GM18867 (cell line): ENCODE results near the gene ISL2.
"Not testable (repeated sequence)": the region's sequence is repeated elsewhere in the genome, so short reads cannot be mapped to it uniquely, and the experiment has no call there.

Source experiments
- ATAC-seq: cut with Tn5 transposase; IDR thresholded peaks from one replicate; pipeline ENCODE4 v1.9.1; 2021; ENCODE audit warnings: mild to moderate bottlenecking, moderate library complexity; ENCODE audit not compliant: unreplicated experiment

Gene ISL2

DNA sequence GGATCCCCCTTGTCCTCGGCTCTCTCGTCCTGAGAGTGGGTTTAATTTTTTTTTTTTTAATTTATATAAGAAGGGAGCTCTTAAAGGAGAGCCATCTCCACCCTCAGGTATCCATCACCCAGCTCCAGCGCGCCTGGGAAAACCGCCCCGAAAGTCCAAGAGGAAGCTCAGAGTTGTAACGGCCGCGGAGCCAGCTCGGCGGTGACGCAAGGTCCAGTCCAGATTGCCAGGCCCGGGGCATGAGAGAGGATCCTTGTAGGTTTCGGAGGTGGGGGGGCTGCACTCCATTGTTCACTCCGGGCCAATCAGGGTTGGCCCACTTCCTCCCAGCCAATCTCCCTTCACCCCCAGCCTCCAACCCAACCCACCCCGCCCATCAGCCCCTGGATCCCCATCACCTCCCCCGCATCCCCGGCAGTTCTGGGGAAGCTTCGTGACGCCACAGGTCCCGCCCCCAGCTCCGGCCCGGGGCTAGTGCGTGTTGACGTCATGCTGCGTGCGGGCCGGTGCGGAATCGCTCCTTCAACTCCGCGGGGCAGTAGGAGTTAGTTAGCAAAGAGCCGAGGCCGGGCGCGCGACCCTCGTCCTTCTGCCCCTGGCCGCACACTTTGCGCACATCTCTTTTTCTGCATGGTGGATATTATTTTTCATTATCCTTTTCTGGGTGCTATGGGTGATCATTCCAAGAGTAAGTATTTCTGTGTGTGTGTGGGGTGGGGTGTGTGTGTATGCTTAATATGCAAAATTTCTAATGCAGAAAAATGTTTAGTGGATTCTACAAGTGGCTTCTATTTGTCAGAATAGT, at the start of gene ISL2:
Gene ISL2 (plus strand): TSS at position 520 of the 805 bp plus-strand sequence. CDS start 111 bp downstream, at position 631.
- ATAC-seq = peak; percentile 74

- no peak for ATAC-seq
Observed at GRCh38 chr15:76289582-76289981, 47.0 kb upstream of the ISL2 start.

DNA sequence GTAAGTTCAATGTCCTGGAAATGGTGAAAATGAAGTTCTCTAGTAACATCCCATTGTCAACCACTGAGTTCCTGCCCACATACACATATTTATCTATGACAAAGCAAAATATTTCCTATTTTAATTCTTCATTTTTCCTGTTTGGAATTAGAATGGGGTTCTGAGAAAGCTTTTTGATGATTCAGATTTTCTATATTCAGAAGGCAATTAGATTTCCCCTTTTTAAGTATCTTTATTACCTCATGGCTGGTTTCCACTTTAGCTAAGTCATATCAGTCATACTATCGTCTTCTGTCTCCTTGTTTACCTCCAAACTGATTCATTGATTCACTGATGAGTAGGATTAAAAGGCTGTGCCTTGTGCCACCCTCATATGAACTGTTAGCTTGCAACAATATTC, 43.2 kb upstream of the ISL2 start:
- no peak for ATAC-seq

GRCh38 chr15:76294463-76294862, 42.1 kb upstream of the ISL2 start:
- ATAC-seq = not testable (repeated sequence)

GRCh38 chr15:76296849-76297248, 39.7 kb upstream of the ISL2 start:
- ATAC-seq = no peak

DNA sequence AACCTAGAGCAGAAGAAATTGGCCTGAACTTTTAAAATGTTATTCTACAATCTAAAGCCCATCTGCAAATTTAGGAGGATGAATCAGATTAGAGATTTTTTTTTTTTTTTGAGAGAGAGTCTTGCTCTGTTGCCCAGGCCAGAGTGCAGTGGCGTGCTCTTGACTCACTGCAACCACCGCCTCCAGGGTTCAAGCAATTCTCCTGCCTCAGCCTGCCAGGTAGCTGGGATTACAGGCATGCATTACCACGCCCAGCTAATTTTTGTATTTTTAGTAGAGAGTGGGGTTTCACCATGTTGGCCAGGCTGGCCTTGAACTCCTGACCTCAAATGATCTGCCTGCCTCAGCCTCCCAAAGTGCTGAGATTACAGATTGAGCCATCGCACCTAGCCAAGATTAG, 38.6 kb upstream of the ISL2 start:
- ATAC-seq = not testable (repeated sequence)

DNA sequence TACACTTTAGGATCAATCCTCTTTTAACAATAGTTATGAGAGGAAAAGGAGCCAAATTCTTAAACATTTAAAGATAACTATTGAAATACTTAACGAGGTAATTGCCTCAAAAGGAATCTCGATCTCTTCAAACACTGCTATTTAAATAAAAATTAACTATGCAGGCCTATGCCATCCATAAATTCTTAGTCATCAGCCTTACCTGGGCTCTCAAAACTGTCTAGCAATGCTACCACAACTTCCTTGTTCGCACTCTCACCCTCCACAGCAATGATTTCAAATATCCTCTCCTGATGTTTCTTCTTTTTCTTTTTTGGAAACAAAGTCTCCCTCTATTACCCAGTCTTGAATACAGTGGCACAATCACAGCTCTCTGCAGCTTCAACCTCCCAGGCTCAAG, 37.6 kb upstream of the ISL2 start:
- no peak for ATAC-seq

- ATAC-seq = no peak
Observed at GRCh38 chr15:76299786-76300185, 36.8 kb upstream of the ISL2 start.

- ATAC-seq = no peak
Observed at GRCh38 chr15:76303909-76304308, 32.7 kb upstream of the ISL2 start.

DNA sequence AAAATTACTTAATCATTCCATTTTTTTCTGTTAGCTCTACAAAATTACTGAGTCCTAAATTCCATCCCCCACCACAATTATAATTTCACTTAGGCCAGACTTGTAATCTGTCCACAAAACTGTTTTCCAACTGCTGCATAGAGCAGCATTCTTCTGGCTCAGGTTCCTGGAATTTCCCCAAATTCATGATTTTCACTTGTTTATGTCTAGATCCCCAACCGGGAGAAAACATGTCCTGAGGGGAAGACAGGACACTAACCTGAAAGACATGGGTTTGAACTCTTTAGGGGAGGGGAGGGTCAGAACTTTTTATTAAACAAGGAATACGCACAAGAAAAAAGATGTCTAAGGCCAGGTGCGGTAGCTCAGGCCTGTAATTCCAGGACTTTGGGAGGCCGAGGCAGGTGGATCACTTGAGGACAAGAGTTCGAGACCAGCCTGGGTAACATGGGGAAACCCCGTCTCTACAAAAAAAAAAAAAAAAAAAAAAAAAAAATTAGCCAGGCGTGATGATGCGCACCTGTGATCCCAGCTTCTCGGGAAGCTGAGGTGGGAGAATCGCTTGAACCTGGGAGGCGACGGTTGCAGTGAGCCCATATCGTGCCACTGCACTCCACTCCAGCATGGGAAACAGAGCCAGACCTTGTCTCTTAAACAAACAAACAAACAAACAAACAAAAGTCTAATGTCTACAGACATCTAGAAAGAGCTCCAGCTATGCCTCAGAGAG, 26.8 kb upstream of the ISL2 start:
- ATAC-seq = no peak

GRCh38 chr15:76310475-76311099, 26.0 kb upstream of the ISL2 start:
- ATAC-seq = no peak

DNA sequence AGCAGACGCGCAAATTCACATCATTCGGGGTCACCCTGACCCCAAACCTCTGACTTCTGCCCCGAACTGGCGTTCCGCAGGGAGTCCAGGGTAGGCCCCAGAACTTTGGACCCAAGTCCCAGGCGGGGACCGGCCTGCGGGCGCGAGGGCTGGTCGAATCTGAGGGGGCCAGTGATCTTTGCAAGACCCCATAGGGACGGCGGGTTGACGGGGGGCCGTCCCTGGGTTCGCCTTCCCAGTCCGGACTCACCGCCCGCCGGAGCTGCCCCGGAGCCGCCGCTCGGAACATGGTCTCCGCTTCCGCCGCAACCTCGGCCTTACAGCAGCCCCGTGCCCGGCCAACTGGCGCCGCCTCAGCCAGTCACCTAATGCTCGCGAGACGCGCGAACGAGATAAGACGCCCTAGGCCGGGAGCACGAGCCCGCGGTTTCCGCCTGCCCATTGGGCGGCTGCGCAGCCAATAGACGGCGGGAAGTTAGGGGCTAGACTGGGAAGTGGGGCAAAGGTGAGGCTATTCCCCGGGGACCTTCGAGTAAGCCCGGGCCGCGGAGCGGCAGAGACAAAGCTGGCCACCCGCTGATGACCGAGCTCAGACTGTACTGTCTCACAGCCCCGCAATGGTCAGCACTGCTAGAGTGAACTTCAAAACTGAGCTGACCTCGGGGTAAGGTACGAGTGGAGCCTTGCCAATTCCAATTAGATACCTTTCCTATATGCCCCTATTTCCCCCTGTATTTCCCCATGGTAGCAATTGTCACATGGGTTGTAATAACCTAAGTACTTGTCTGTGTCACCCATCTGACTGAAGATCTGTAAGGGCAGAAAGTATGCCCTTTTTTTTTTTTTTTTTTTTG, 25.2 kb upstream of the ISL2 start, which contains the start of gene ETFA:
Gene ETFA (minus strand): TSS at position 370 of the 854 bp plus-strand sequence. CDS start 81 bp downstream, at position 289.
- ATAC-seq = peak; percentile 95

- ATAC-seq = no peak
Observed at GRCh38 chr15:76312540-76313174, 23.9 kb upstream of the ISL2 start.

DNA sequence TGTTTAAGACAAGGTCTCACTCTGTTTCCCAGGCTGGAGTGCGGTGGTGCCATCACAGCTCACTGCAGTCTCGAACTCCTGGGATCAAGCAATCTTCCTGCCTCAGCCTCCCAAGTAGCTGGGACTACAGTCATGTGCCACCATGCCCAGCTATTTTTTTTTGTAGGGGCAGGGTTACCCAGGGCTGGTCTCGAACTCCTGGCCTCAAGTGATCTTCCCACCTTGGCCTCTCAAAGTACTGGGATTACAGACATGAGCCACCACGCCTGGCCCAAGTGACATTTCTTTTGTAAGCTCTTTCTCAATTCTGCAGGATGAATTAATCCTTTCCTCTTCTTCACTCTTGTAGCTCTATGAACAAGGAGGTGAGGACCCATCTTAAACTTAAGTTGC, 23.4 kb upstream of the ISL2 start:
- not testable (repeated sequence) for ATAC-seq

GRCh38 chr15:76313731-76314130, 22.8 kb upstream of the ISL2 start:
- ATAC-seq = no peak

- ATAC-seq = no peak
Observed at GRCh38 chr15:76320012-76320411, 16.6 kb upstream of the ISL2 start.

DNA sequence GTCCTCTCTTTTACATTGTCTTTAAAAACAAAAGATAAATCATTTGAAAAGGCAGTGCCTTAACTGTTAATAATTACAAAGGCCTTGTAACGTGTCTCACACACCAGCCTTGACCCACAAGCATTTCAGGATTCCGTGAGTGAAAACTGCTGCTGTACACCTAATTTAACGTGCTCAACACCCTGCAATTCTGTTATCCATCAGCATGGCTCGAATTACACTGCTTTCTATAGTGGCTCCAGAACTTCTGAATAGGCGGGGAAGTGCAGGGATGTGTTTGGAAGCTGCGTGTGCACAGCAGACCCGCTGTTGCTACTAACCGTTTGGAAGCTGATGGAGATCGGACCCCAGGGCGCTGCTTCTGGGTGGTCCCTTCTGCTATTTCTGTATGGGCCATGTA, 15.4 kb upstream of the ISL2 start:
- no peak for ATAC-seq

DNA sequence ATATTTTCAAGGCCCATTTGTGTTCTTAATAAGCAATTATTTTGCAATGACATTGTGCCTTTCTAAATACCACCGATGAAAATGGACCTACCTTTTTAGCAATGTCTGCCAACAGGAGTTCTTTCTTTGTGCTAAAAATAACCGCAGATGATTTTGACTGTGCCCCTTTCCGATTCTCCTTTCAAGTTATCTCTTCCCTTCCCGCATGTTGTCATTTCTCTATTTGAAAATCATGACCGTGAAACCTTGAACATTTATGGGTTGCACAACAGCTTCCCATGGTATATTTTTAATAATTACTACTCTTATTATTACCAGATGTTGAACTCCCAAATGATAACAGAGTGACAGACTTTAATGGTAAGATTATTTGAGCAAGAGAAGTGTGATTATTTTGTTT, 15.0 kb upstream of the ISL2 start:
- no peak for ATAC-seq

DNA sequence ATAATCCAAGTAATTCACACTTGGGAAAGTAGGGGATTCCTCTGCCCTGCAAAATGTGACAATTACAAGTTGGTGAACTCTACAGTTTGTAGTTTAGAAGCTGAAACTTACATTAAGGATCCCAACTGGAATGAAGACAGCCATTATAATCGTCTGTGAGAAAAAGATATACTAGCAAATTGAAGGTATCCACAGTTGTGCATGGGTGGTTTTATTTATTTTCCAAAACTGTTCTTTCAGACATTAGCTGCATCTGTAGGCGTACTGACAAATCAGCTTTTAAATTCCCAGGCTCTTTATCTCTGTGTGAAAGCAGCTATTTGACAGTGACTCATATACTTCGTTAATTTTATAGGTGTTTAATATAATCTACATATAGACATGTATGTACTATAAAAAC, 12.5 kb upstream of the ISL2 start:
- no peak for ATAC-seq

DNA sequence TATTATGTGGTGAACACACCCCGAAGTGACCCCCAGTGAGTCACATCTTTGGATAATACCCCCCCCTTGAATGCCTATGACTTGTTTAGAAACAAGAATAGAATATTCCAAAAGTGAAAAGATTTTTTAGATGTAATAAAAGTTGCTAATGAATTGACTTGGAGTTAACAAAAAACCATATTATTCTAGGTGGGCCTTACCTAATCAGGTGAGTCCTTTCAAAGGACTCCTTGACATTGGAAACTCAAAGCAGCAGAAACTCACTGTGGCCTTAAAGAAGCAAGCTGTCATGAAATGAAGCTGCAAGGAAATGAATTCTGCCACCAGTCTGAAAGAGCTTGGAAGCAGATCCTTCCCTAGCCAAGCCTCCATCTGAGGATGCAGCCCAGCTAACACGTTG, 10.9 kb upstream of the ISL2 start:
- ATAC-seq = no peak
